ENCODE data around the gene SEC16B.

DNA sequence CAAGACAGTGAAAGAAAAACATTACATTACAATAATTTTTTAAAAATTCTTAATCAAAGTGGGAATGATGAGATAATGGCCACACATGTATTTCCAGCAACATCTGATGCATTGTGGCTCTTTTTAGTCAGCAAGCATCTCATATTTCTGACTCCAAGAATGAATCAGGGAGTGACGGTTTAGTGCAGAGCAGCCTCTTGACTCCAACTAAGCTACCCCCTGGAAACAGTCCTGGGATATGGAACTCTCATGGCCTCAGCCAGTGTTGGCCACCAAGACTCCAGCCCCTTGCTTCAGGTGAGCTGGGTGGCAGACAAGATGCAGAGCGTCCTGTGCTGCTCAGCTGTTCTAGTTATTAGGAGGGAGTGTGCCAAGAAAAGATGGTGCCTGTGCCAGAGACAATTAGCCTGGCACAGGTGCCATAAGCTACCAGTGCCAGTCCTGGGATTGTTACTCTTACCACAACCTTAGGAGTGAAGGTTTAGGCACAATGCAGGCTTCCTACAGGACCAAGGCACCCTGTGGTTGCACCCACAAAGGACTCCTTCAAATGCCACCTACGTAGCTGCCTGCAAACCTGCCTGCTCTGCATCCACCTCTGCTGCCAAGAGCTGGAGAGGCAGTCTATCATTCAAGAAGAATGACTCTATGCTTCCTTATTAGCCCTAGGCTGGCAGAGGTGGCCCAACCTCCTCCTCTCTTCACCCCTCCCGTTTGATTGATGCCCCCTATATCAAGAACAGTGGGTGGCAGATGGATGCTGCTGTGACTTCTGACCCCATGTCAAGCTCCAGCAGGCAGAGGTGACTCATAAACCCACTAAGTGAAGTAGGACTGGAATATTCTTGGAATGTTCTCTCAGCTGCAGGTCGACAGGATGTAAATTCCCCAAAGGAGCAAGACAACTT, 6.0 kb upstream of the SEC16B start:
- TF ChIP-seq, protein P1, sequence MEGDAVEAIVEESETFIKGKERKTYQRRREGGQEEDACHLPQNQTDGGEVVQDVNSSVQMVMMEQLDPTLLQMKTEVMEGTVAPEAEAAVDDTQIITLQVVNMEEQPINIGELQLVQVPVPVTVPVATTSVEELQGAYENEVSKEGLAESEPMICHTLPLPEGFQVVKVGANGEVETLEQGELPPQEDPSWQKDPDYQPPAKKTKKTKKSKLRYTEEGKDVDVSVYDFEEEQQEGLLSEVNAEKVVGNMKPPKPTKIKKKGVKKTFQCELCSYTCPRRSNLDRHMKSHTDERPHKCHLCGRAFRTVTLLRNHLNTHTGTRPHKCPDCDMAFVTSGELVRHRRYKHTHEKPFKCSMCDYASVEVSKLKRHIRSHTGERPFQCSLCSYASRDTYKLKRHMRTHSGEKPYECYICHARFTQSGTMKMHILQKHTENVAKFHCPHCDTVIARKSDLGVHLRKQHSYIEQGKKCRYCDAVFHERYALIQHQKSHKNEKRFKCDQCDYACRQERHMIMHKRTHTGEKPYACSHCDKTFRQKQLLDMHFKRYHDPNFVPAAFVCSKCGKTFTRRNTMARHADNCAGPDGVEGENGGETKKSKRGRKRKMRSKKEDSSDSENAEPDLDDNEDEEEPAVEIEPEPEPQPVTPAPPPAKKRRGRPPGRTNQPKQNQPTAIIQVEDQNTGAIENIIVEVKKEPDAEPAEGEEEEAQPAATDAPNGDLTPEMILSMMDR (IDR thresholded peaks at IDR 0.05): no peak
- TF ChIP-seq ZFX (IDR thresholded peaks at IDR 0.05; ENCODE audit: borderline replicate concordance): no peak
